Measurements from ENCODE around the gene CRYBA4. TPM values are rescaled to one million over a fixed set of nuclear protein-coding genes. Genes with fewer than 3 reads are reported as not detected.

CRYBA4 gene
- total RNA-seq, 2 experiments from 2014 or later = not detected

- DNase-seq = peak; percentile 76
- peaks cover 24% of the 10 kb centered on the region for H3K4me1 Mint-ChIP-seq
- no peaks in the 10 kb centered on the region for H3K9me3 Mint-ChIP-seq
- H3K36me3 Mint-ChIP-seq = peaks cover 1% of the 10 kb centered on the region
- peak within 1 kb of the TSS; percentile 85 for H3K27ac Mint-ChIP-seq
- H3K4me3 Mint-ChIP-seq = peak within 1 kb of the TSS; percentile 84
- H3K27me3 Mint-ChIP-seq = peaks cover 5% of the 10 kb centered on the region
These were observed 35.4 kb downstream of the CRYBA4 start, which contains the start of gene MIAT for GRCh38 chr22:26656891-26657851. Gene MIAT (plus strand): TSS chr22:26657588.

- H3K27me3 Mint-ChIP-seq = peaks cover 5% of the 10 kb centered on the region
- H3K4me3 Mint-ChIP-seq = peak overlapping the region; percentile 84
- H3K36me3 Mint-ChIP-seq = peaks cover 1% of the 10 kb centered on the region
- peak overlapping the region; percentile 85 for H3K27ac Mint-ChIP-seq
- no peak for DNase-seq
- H3K4me1 Mint-ChIP-seq = peaks cover 24% of the 10 kb centered on the region
- H3K9me3 Mint-ChIP-seq = no peaks in the 10 kb centered on the region
These were observed 36.4 kb downstream of the CRYBA4 start for GRCh38 chr22:26658161-26658560.

GRCh38 chr22:26658671-26659478 is 37.1 kb downstream of the CRYBA4 start:
- peak overlapping the region; percentile 85 for H3K27ac Mint-ChIP-seq
- peak overlapping the region; percentile 84 for H3K4me3 Mint-ChIP-seq
- H3K9me3 Mint-ChIP-seq = no peaks in the 10 kb centered on the region
- H3K4me1 Mint-ChIP-seq = peaks cover 24% of the 10 kb centered on the region
- H3K27me3 Mint-ChIP-seq = peaks cover 5% of the 10 kb centered on the region
- DNase-seq = peak; percentile 78
- peaks cover 1% of the 10 kb centered on the region for H3K36me3 Mint-ChIP-seq

GRCh38 chr22:26660356-26660755 is 38.6 kb downstream of the CRYBA4 start:
- no peak for DNase-seq
- H3K27me3 Mint-ChIP-seq = peaks cover 5% of the 10 kb centered on the region
- peaks cover 36% of the 10 kb centered on the region for H3K4me1 Mint-ChIP-seq
- H3K4me3 Mint-ChIP-seq = no peak overlapping the region
- no peaks in the 10 kb centered on the region for H3K9me3 Mint-ChIP-seq
- peaks cover 1% of the 10 kb centered on the region for H3K36me3 Mint-ChIP-seq
- H3K27ac Mint-ChIP-seq = no peak overlapping the region

DNA sequence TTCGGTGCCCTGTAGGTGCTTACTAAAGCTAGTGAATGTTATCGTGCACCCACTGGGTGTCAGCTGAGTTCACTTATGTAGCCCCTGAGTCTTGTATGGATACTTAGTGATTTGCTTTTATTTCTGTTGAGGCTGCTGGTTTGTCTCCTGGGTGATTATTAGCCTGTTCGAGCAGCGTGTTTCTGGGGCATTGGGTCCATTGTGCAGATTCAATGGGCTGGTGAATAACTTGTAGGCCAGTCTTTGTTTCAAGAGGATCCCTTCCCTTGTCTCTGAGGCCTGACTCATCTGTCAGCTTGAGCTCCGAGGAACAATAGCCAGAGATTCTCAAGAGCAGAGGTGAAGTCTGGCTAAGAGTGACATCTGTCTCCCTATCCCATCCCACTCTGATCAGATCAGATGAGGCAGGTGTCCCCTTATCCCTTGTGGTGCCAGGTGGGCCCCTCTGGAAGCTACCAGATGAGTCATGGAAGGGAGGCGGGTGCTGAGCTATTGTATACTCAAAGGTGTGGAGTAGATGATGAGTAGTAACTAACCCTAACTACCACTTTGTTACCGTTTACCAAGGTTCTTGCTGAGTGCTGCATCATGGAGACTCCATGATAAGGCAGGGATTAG is 39.3 kb downstream of the CRYBA4 start:
- no peaks in the 10 kb centered on the region for H3K9me3 Mint-ChIP-seq
- no peak overlapping the region for H3K4me3 Mint-ChIP-seq
- H3K27ac Mint-ChIP-seq = peak overlapping the region; percentile 55
- H3K27me3 Mint-ChIP-seq = peaks cover 5% of the 10 kb centered on the region
- peaks cover 1% of the 10 kb centered on the region for H3K36me3 Mint-ChIP-seq
- H3K4me1 Mint-ChIP-seq = peaks cover 42% of the 10 kb centered on the region
- no peak for DNase-seq

GRCh38 chr22:26662160-26662559 is 40.4 kb downstream of the CRYBA4 start:
- Mint-ChIP-seq H3K9me3 (no peaks in the 10 kb centered on the region), H3K36me3 (peaks cover 1% of the 10 kb centered on the region), H3K4me1 (peaks cover 43% of the 10 kb centered on the region), H3K27ac (no peak overlapping the region), H3K4me3 (no peak overlapping the region), H3K27me3 (peaks cover 5% of the 10 kb centered on the region)
- DNase-seq = no peak

GRCh38 chr22:26663374-26663923 is 41.7 kb downstream of the CRYBA4 start:
- H3K4me1 Mint-ChIP-seq = peaks cover 36% of the 10 kb centered on the region

GRCh38 chr22:26665813-26666231 is 44.1 kb downstream of the CRYBA4 start:
- no peaks in the 10 kb centered on the region for H3K9me3 Mint-ChIP-seq
- peak overlapping the region; percentile 93 for H3K27ac Mint-ChIP-seq
- H3K4me3 Mint-ChIP-seq = peak overlapping the region; percentile 73
- peaks cover 42% of the 10 kb centered on the region for H3K4me1 Mint-ChIP-seq
- H3K36me3 Mint-ChIP-seq = no peaks in the 10 kb centered on the region
- no peak for DNase-seq
- H3K27me3 Mint-ChIP-seq = no peaks in the 10 kb centered on the region

More at GRCh38 chr22:26663374-26663923, 41.7 kb downstream of the CRYBA4 start:
- Mint-ChIP-seq H3K27ac (peak overlapping the region; percentile 35), H3K9me3 (no peaks in the 10 kb centered on the region), H3K4me3 (no peak overlapping the region), H3K27me3 (no peaks in the 10 kb centered on the region), H3K36me3 (no peaks in the 10 kb centered on the region)
- no peak for DNase-seq

GRCh38 chr22:26667140-26667539 is 45.4 kb downstream of the CRYBA4 start:
- no peaks in the 10 kb centered on the region for H3K9me3 Mint-ChIP-seq
- H3K4me3 Mint-ChIP-seq = no peak overlapping the region
- no peak overlapping the region for H3K27ac Mint-ChIP-seq
- no peak for DNase-seq
- no peaks in the 10 kb centered on the region for H3K27me3 Mint-ChIP-seq
- peaks cover 48% of the 10 kb centered on the region for H3K4me1 Mint-ChIP-seq
- no peaks in the 10 kb centered on the region for H3K36me3 Mint-ChIP-seq

DNA sequence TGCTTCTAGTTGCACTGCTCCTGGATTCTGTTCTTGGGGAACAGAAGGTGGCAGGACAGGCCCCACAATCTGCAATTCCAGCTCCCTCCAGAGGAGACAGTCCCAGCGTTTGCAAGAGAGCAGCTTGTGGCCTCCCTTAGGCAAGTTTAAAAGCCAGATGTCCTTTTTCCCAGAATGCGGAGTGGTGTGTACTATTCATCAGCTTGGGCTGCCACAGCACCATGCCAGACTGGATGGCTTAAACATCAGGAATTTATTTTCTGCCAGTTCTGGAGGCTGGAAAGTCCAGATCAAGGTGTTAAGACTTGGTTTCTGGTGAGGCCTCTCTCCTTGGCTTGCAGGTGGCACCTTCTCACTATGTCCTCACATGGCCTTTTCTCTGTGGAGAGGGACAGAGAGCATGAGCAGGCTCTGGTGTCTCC is 47.3 kb downstream of the CRYBA4 start:
- Mint-ChIP-seq H3K27me3 (no peaks in the 10 kb centered on the region), H3K36me3 (peaks cover under 1% of the 10 kb centered on the region), H3K4me1 (peaks cover 53% of the 10 kb centered on the region), H3K4me3 (no peak overlapping the region), H3K27ac (no peak overlapping the region), H3K9me3 (no peaks in the 10 kb centered on the region)
- no peak for DNase-seq

DNA sequence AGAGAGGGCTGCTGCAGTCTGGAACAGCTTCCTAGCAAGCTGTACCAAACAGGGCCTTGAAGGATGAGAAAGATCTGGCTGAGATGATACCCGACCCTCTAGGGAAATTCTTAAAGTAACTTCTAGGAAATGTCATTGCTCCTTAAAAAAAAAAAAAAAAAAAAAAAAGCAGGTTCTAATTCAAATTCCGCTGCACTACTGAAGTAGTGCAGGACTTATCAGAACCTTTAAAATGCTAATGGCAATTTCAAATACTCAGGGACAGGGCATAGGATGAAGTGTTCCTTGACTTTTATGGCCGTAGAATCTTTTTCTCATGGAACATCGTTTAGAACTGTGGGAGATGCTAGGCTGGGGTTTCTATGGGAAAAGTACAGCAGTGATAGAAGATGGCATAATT is 48.7 kb downstream of the CRYBA4 start:
- peaks cover 12% of the 10 kb centered on the region for H3K36me3 Mint-ChIP-seq
- peak overlapping the region; percentile 91 for H3K4me3 Mint-ChIP-seq
- no peaks in the 10 kb centered on the region for H3K9me3 Mint-ChIP-seq
- H3K27ac Mint-ChIP-seq = peak overlapping the region; percentile 95
- H3K27me3 Mint-ChIP-seq = no peaks in the 10 kb centered on the region
- no peak for DNase-seq
- H3K4me1 Mint-ChIP-seq = peaks cover 54% of the 10 kb centered on the region

GRCh38 chr22:26671317-26672059 is 49.7 kb downstream of the CRYBA4 start:
- peaks cover 56% of the 10 kb centered on the region for H3K4me1 Mint-ChIP-seq
- H3K4me3 Mint-ChIP-seq = peak overlapping the region; percentile 91
- H3K27me3 Mint-ChIP-seq = no peaks in the 10 kb centered on the region
- H3K27ac Mint-ChIP-seq = peak overlapping the region; percentile 95
- H3K36me3 Mint-ChIP-seq = peaks cover 13% of the 10 kb centered on the region
- H3K9me3 Mint-ChIP-seq = no peaks in the 10 kb centered on the region
- peak; percentile 76 for DNase-seq

- DNase-seq = no peak
- H3K4me3 Mint-ChIP-seq = peak overlapping the region; percentile 91
- no peaks in the 10 kb centered on the region for H3K9me3 Mint-ChIP-seq
- H3K27me3 Mint-ChIP-seq = no peaks in the 10 kb centered on the region
- peak overlapping the region; percentile 95 for H3K27ac Mint-ChIP-seq
- peaks cover 13% of the 10 kb centered on the region for H3K36me3 Mint-ChIP-seq
- H3K4me1 Mint-ChIP-seq = peaks cover 56% of the 10 kb centered on the region
These were observed 50.3 kb downstream of the CRYBA4 start for GRCh38 chr22:26672060-26672471.
